GM19238 (cell line): Measurements from ENCODE around the gene ITGB1.
"Not testable (repeated sequence)": the region's sequence is repeated elsewhere in the genome, so short reads cannot be mapped to it uniquely, and the experiment has no call there.

Experiments
- DNase-seq: peaks from one replicate; pipeline ENCODE4 v3.0.0; 2011; ENCODE audit warnings: low spot score; ENCODE audit not compliant: insufficient read length

Gene ITGB1

GRCh38 chr10:32980558-32981468, 22.8 kb upstream of the ITGB1 start:
- no peak for DNase-seq

DNA sequence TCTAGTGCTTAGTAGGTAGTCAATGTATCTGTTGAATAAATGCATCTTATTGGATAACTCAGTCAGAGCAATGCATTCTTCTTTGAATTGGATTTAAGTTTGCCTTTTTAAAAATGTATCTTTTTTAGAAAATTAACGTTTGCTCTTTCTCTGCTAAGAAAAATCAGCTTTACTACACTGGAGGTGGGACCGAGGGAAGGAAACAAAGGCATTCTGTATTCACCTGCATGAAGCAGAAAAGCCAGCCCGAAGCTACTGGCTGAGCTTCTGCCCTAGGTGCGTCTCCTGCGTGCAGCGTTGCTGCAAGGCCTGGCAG, 22.2 kb upstream of the ITGB1 start:
- DNase-seq, result no peak

- DNase-seq, result not testable (repeated sequence)
Measured at GRCh38 chr10:32979719-32980118, 21.7 kb upstream of the ITGB1 start.

DNA sequence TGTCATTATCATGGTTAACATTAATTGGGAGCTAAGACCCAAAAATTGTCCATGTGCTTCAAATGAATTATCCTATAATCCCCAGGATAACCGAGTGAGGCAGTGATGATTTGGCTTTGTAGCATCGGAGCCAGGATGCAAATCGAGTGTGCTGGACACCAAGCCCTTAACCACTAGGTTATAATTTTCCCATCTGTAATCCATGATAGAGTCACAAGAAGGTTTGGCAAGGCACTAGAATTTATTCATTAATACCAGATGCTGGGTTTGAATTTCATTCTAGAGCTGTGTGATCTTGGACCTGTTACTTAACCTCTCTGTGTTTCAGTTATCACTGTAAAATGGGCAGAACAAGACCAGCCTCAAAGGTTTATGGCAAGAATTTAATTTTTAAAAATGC, 21.0 kb upstream of the ITGB1 start:
- no peak for DNase-seq

DNA sequence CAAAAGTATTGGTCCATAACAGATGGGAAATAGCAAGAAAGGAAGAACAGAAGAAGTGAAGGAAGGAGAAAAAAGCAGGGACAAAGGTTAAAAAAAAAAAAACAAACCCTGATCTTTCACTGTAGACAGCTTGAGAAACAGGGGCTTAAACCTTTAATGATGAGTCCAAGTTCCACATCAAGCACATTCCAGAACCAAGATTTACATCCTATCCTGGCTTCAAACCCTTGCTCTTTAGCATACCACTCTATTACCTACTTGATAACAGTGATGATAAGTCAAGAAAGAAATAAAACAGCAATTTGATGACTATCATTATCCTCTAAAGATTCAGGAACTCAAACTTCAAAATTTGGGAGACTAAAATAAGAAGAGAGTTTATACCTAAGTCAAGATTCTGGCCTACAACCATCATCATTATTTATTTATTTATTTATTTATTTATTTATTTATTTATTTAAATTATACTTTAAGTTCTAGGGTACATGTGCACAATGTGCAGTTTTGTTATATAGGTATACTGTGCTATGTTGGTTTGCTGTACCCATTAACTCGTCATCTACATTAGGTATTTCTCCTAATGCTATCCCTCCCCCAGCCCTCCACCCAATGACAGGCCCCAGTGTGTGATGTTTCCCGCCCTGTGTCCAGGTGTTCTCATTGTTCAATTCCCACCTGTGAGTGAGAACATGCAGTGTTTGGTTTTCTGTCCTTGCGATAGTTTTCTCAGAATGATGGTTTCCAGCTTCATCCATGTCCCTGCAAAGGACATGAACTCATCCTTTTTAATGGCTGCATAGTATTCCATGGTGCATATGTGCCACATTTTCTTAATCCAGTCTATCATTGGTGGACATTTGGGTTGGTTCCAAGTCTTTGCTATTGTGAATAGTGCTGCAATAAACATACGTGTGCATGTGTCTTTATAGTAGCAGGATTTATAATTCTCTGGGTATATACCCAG, 20.1 kb upstream of the ITGB1 start:
- not testable (repeated sequence) for DNase-seq

DNA sequence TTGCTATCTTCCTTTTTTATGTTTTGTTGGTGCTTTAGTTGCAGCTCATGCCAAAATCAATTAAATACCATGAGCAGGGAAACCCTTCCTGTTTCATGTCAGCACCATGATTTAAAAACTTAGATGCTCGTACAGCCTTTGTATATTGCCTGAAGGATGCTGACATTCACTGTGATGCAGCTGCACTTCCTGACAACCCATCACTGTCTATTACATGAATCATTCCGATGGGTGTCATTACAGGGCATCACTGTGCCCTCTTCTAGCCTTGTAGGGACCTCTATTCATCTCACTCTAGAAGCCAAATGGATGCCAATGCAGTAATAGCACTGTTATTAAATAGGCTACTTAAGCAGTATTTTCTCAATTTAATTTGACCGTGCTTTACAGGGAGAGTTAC, 18.3 kb upstream of the ITGB1 start:
- DNase-seq, result no peak

- DNase-seq, result no peak
Measured at GRCh38 chr10:32972929-32973328, 14.9 kb upstream of the ITGB1 start.

DNA sequence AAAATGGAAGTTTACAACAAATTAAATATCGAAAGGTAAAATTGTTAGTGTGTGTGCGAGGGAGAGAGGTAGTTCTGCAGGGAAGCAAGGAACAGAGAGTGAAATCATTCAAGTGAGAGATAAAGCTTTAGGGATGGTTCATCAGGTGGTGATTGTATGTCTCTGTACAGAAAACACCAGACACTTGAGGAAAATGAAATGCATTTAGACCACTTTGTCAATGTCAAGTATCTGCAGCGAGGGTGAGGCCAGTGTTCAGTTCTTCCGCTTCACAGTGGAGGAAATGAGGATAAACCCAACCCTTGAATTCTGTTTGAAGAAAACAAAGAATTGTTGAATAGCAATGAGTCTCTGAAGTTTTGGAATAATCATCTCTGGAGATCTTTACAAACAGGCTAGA, 14.4 kb upstream of the ITGB1 start:
- no peak for DNase-seq

GRCh38 chr10:32971536-32972091, 13.6 kb upstream of the ITGB1 start:
- DNase-seq, result no peak

DNA sequence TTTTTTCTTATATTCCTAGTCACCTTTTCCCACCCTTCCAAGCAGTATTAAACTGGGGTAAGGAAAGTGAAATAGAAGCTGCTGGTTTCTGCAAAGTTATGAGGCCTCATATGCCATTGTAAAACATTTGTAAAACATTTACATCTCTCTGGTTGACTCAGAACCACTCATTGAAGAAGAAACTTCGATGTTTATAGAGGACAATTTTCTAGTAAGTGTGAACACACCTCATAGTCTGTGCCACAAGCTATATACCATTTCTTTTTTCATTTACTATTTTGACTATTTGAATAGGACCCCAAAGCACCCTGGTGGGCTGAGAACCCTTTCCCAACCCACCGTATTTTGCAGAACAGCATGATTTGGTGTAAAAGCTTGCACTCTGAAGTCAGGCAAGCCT, 12.9 kb upstream of the ITGB1 start:
- DNase-seq, result no peak

- no peak for DNase-seq
Measured at GRCh38 chr10:32964270-32964669, 6.2 kb upstream of the ITGB1 start.

GRCh38 chr10:32963096-32963495, 5.1 kb upstream of the ITGB1 start:
- DNase-seq, result no peak

GRCh38 chr10:32962521-32962920, 4.5 kb upstream of the ITGB1 start:
- DNase-seq, result no peak

- no peak for DNase-seq
Measured at GRCh38 chr10:32961895-32962369, 3.9 kb upstream of the ITGB1 start.

GRCh38 chr10:32961343-32961894, 3.4 kb upstream of the ITGB1 start:
- DNase-seq, result no peak

- no peak for DNase-seq
Measured at GRCh38 chr10:32960022-32960421, 2.0 kb upstream of the ITGB1 start.

GRCh38 chr10:32959006-32959920, 1.2 kb upstream of the ITGB1 start:
- no peak for DNase-seq

GRCh38 chr10:32957341-32958084, 517 bp downstream of the ITGB1 start:
- DNase-seq, result no peak

DNA sequence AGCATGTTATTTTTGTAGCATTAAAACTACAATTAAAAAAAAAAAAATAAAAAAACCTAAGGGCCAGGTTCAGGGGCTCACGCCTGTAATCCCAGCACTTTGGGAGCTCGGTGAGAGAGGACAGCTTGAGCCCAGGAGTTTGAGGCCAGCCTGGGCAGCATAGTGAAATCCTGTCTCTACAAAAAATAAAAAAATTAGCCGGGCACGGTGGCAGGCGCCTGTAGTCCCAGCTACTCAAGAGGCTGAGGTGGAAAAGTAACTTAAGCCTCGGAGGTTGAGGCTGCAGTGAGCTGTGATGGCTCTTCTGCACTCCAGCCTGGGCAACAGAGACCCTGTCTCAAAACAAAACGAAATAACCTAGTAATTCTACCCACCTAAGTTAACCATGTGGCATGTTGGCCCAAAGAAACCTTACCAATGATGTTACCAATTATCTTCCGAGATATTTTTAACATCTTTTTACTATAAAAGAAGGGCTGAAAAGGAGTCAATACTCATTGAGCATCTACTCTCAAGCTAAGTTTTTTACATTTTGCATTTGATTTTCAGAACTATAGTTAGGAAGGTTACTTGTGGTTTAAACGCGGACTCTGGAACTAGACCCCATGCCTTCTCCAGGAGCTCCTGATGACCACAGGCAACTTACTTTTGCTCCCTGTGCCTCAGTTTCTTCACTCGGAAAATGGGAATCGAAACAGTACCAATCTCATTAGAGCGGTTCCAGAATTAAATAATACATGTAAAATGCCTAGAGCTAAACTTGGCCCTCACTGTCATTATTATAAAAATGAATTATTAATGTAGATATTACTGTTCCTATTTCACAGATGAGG, 1.4 kb downstream of the ITGB1 start:
- DNase-seq, result no peak
